A549 (cell line): ENCODE measurements around the gene CPEB4. TPM values are rescaled to one million over a fixed set of nuclear protein-coding genes. Genes with fewer than 3 reads are reported as not detected.
A peak's percentile ranks its signal among the peaks of the same experiment; 100 is the strongest.

Source experiments
- ATAC-seq, 2 experiments: fragments of 200-7000 bp in 1 of 2; fragments of >200 bp in 1 of 2; cut with Nextera tagmentation in 1 of 2; cut with Tn5 transposase in 1 of 2; 3 replicates each; pipeline versions ENCODE4 v1.8.0 to v1.9.1; 2018 to 2020; ENCODE audit warnings: mild to moderate bottlenecking in 1 of 2, moderate library complexity in 1 of 2
- CTCF ChIA-PET: fragments of 300-600 bp; sonication (Branson Sonifier 250); formaldehyde crosslinking; extraction: SDS; loops from one replicate; lab custom pipeline; 2021; ENCODE audit warnings: antibody characterized with exemption, inconsistent platforms; lab: Yijun Ruan, JAX
- POLR2A ChIA-PET: fragments of 350-600 bp; formaldehyde crosslinking; extraction: SDS; loops from one replicate; lab custom pipeline; 2021; ENCODE audit warnings: antibody characterized with exemption, inconsistent platforms; lab: Yijun Ruan, JAX
- DNase-seq, 2 experiments: peaks; one replicate each; pipeline versions ENCODE4 v3.0.0 to v3.0.0-alpha.2; 2011 to 2016; ENCODE audit warnings: low read depth in 1 of 2, low spot score in 1 of 2
- FAIRE-seq: peaks from 2 replicates; lab custom pipeline; 2011; peaks lifted over from hg19 to GRCh38; lab: Jason Lieb, UNC
- H3K27ac ChIP-seq, 2 experiments: fragments of >200 bp; sonication (Bioruptor Twin); formaldehyde crosslinking; 3 replicates each; pipeline ENCODE4 v1.5.1; 2016 to 2017
- H3K4me1 ChIP-seq: fragments of >200 bp; sonication (Bioruptor Twin); formaldehyde crosslinking; 3 replicates; pipeline ENCODE4 v1.6.1; 2016
- H3K4me2 ChIP-seq: fragments of >200 bp; sonication (Bioruptor Twin); formaldehyde crosslinking; 3 replicates; pipeline ENCODE4 v1.6.1; 2016
- H3K4me3 ChIP-seq: fragments of >200 bp; sonication (Bioruptor Twin); formaldehyde crosslinking; 3 replicates; pipeline ENCODE4 v1.5.1; 2016
- H3K9me3 ChIP-seq: fragments of >200 bp; sonication (Bioruptor Twin); formaldehyde crosslinking; 3 replicates; pipeline ENCODE4 v1.6.1; 2016
- ATOH8 ChIP-seq: fragments of 250-450 bp; sonication (Bioruptor Pico); IDR thresholded peaks from 2 replicates; pipeline ENCODE4 v1.5.0; 2020; ENCODE audit warnings: low read depth, mild to moderate bottlenecking, moderate library complexity
- BCL3 ChIP-seq: fragments of >200 bp; sonication (Bioruptor Twin); formaldehyde crosslinking; IDR thresholded peaks from 3 replicates; pipeline ENCODE4 v1.6.1; 2016
- CBX2 ChIP-seq: fragments of 200-600 bp; sonication (generic); IDR thresholded peaks from 2 replicates; pipeline ENCODE4 v1.6.1; 2016; ENCODE audit warnings: low read depth, mild to moderate bottlenecking, borderline replicate concordance
- CHD4 ChIP-seq: fragments of 200-600 bp; sonication (generic); IDR thresholded peaks from 2 replicates; pipeline ENCODE4 v1.6.1; 2016; ENCODE audit warnings: antibody characterized with exemption, mild to moderate bottlenecking, borderline replicate concordance
- E2F6 ChIP-seq: IDR thresholded peaks from 2 replicates; pipeline ENCODE4 v1.6.1; 2012; ENCODE audit warnings: low read depth, borderline replicate concordance
- ELK1 ChIP-seq: fragments of 150-350 bp; IDR thresholded peaks from 2 replicates; pipeline ENCODE4 v1.6.1; 2014; ENCODE audit warnings: low read depth, mild to moderate bottlenecking, low read length
- EP300 ChIP-seq, 2 experiments: fragments of >200 bp; sonication (Bioruptor Twin); formaldehyde crosslinking; IDR thresholded peaks; 2 replicates in 1 of 2; 3 replicates in 1 of 2; pipeline ENCODE4 v1.6.1; 2016 to 2017
- FOSB ChIP-seq: fragments of 250-450 bp; sonication (Bioruptor Pico); IDR thresholded peaks from 2 replicates; pipeline ENCODE4 v1.5.0; 2020; ENCODE audit warnings: mild to moderate bottlenecking, moderate library complexity
- HES2 ChIP-seq: fragments of >200 bp; sonication (Bioruptor Twin); formaldehyde crosslinking; IDR thresholded peaks from 2 replicates; pipeline ENCODE4 v1.6.1; 2016
- HEYL ChIP-seq: fragments of 250-450 bp; sonication (Bioruptor Pico); IDR thresholded peaks from 2 replicates; pipeline ENCODE4 v1.8.0; 2021; ENCODE audit warnings: mild to moderate bottlenecking, moderate library complexity
- HOXA7 ChIP-seq: fragments of 250-450 bp; sonication (Bioruptor Pico); IDR thresholded peaks from 2 replicates; pipeline ENCODE4 v1.5.0; 2020; ENCODE audit warnings: mild to moderate bottlenecking, moderate library complexity
- HOXB5 ChIP-seq: fragments of 250-450 bp; sonication (Bioruptor Pico); IDR thresholded peaks from 2 replicates; pipeline ENCODE4 v1.5.0; 2020; ENCODE audit warnings: mild to moderate bottlenecking, moderate library complexity
- JUN ChIP-seq, 2 experiments: fragments of >200 bp; sonication (Bioruptor Twin); formaldehyde crosslinking; IDR thresholded peaks; 2 replicates in 1 of 2; 3 replicates in 1 of 2; pipeline ENCODE4 v1.6.1; 2016 to 2017
- JUNB ChIP-seq: fragments of >200 bp; sonication (Bioruptor Twin); formaldehyde crosslinking; IDR thresholded peaks from 2 replicates; pipeline ENCODE4 v1.6.1; 2016
- KDM1A ChIP-seq: fragments of 200-600 bp; sonication (generic); IDR thresholded peaks from 2 replicates; pipeline ENCODE4 v1.6.1; 2016; ENCODE audit warnings: low read depth, mild to moderate bottlenecking
- KDM5A ChIP-seq: fragments of 200-600 bp; sonication (generic); IDR thresholded peaks from 2 replicates; pipeline ENCODE4 v1.6.1; 2016; ENCODE audit warnings: antibody characterized with exemption, mild to moderate bottlenecking
- MAFK ChIP-seq: fragments of 450-650 bp; IDR thresholded peaks from 2 replicates; pipeline ENCODE4 v1.6.1; 2014; ENCODE audit not compliant: partially characterized antibody
- NPAS2 ChIP-seq: fragments of 250-450 bp; sonication (Bioruptor Pico); IDR thresholded peaks from 2 replicates; pipeline ENCODE4 v1.8.0; 2022; ENCODE audit warnings: mild to moderate bottlenecking, moderate library complexity, borderline replicate concordance
- NR3C1 ChIP-seq: fragments of >200 bp; sonication (Bioruptor Twin); formaldehyde crosslinking; IDR thresholded peaks from 3 replicates; pipeline ENCODE4 v1.6.1; 2017
- POLR2A ChIP-seq: IDR thresholded peaks from 2 replicates; pipeline ENCODE4 v1.6.1; 2012; ENCODE audit warnings: mild to moderate bottlenecking, low read length
- RARB ChIP-seq: fragments of 250-450 bp; sonication (Bioruptor Pico); IDR thresholded peaks from 2 replicates; pipeline ENCODE4 v1.8.0; 2021; ENCODE audit warnings: mild to moderate bottlenecking, moderate library complexity
- RCOR1 ChIP-seq: fragments of 150-350 bp; IDR thresholded peaks from 2 replicates; pipeline ENCODE4 v1.6.1; 2014; ENCODE audit warnings: antibody characterized with exemption, low read length, low read depth
- RFX5 ChIP-seq: fragments of 450-650 bp; IDR thresholded peaks from 2 replicates; pipeline ENCODE4 v1.7.1; 2014; ENCODE audit warnings: antibody characterized with exemption, mild to moderate bottlenecking, moderate library complexity
- RNF2 ChIP-seq: fragments of 200-600 bp; sonication (generic); IDR thresholded peaks from 2 replicates; pipeline ENCODE4 v1.6.1; 2016; ENCODE audit warnings: low read depth, mild to moderate bottlenecking, antibody characterized with exemption, moderate library complexity, borderline replicate concordance
- SREBF2 ChIP-seq: fragments of 450-650 bp; IDR thresholded peaks from 2 replicates; pipeline ENCODE4 v1.6.1; 2014; ENCODE audit warnings: mild to moderate bottlenecking, moderate library complexity
- TP53 ChIP-seq: fragments of 250-450 bp; sonication (Bioruptor Pico); IDR thresholded peaks from 2 replicates; pipeline ENCODE4 v1.5.0; 2021; ENCODE audit warnings: mild to moderate bottlenecking, moderate library complexity
- ZNF302 ChIP-seq: fragments of 250-450 bp; sonication (Bioruptor Pico); IDR thresholded peaks from 2 replicates; pipeline ENCODE4 v1.9.0; 2021; ENCODE audit warnings: inconsistent platforms, mild to moderate bottlenecking, moderate library complexity
- WGBS: methylation state at CpG from one replicate; pipeline ENCODE4 v1.1.6; 2017; ENCODE audit errors: missing lambda C conversion rate; 5-methylcytosine and 5-hydroxymethylcytosine counted together
- polyA plus RNA-seq, 4 experiments: library from polyadenylated mRNA; depleted of rRNA in 3 of 4; stranded (reverse); fragments of >200 nt; fragmentation: RNase III in 1 of 4; extraction: RNeasy Plus Mini Kit Qiagen cat#74134 plus additional on column Dnase treatment in 1 of 4; gene quantifications; 2 replicates in 3 of 4; 3 replicates in 1 of 4; pipeline ENCODE4 v1.2.3, GENCODE V29; 2011 to 2017

CPEB4 gene
- polyA plus RNA-seq, 2 of the 4 experiments (the other 2 are of a cell fraction): 11.4 to 50.0 TPM

- Histone ChIP-seq H3K4me2 (peak overlapping the region; percentile 64), H3K4me1 (peaks cover 34% of the 10 kb centered on the region), H3K9me3 (no peaks in the 10 kb centered on the region), H3K27ac (peak overlapping the region; percentile 72 to 81; a peak in 5 of 6 replicates), H3K4me3 (peak overlapping the region; percentile 23; the same call in 2 of the 3 replicates)
- FAIRE-seq: no peak
- POLR2A ChIA-PET: interaction anchor here (0.9 to 1.7 kb wide), 5 partner anchors 47 to 200 kb away, joined by 3 to 12 read pairs (median 6); partner anchors contain the start of gene CPEB4
- 96% methylated on average over 1 of the region's 1 CpG for WGBS
- no peak for DNase-seq
- CTCF ChIA-PET: interaction anchor here (1.3 to 3.1 kb wide), 2 partner anchors 8 to 10 kb away, joined by 3 to 19 read pairs; no protein-coding TSS in a partner anchor
- no peak for ATAC-seq
- TF ChIP-seq KDM1A (no peak), HEYL (no peak), ELK1 (no peak), RNF2 (no peak), POLR2A (no peak), FOSB (no peak), HOXB5 (CRISPR knock-in tag) (no peak), ATOH8 (CRISPR knock-in tag) (no peak), NR3C1 (no peak), HES2 (no peak), RARB (CRISPR knock-in tag) (no peak), RFX5 (no peak), BCL3 (no peak), ZNF302 (CRISPR knock-in tag) (no peak)
Observed at GRCh38 chr5:173964506-173964905, 76.4 kb downstream of the CPEB4 start.

- no peak for TF ChIP-seq HES2
- no peak for TF ChIP-seq E2F6
- TF ChIP-seq EP300 (IDR thresholded peaks at IDR 0.05): no peak
- no peak for TF ChIP-seq SREBF2
- TF ChIP-seq CBX2: no peak
- no peak for TF ChIP-seq MAFK
- no peak for TF ChIP-seq CHD4
- no peak for TF ChIP-seq JUNB
- TF ChIP-seq NR3C1: no peak
- TF ChIP-seq FOSB: no peak
- TF ChIP-seq RCOR1: no peak
- TF ChIP-seq JUN (IDR thresholded peaks at IDR 0.05): no peak
- TF ChIP-seq HOXB5 (CRISPR knock-in tag): no peak
- TF ChIP-seq ATOH8 (CRISPR knock-in tag): no peak
- no peak for TF ChIP-seq TP53 (CRISPR knock-in tag)
- TF ChIP-seq NPAS2 (CRISPR knock-in tag): no peak
- TF ChIP-seq RFX5: no peak
- TF ChIP-seq HOXA7 (CRISPR knock-in tag): no peak
- TF ChIP-seq KDM5A: no peak
Observed at GRCh38 chr5:173967241-173967640, 79.1 kb downstream of the CPEB4 start.

More at GRCh38 chr5:173967241-173967640, 79.1 kb downstream of the CPEB4 start:
- FAIRE-seq: no peak
- H3K9me3 ChIP-seq: no peaks in the 10 kb centered on the region
- H3K4me3 ChIP-seq: no peak overlapping the region
- no peak overlapping the region for H3K4me2 ChIP-seq
- H3K4me1 ChIP-seq: peaks cover 60% of the 10 kb centered on the region
- DNase-seq: no peak
- POLR2A ChIA-PET: no interaction called here
- WGBS: 76% methylated on average over 4 of the region's 4 CpGs
- peak overlapping the region; percentile 96 to 97; a peak in 4 of 6 replicates for H3K27ac ChIP-seq
- ATAC-seq: no peak
- CTCF ChIA-PET: interaction anchor here (1.7 to 9.2 kb wide), 2 partner anchors 9 to 349 kb away, joined by 4 to 229 read pairs; partner anchors contain the start of gene BOD1
